A549 (cell line): ENCODE measurements around the gene FIGLA.

Experiments
- ATOH8 ChIP-seq: fragments of 250-450 bp; sonication (Bioruptor Pico); IDR thresholded peaks from 2 replicates; pipeline ENCODE4 v1.5.0; 2020; ENCODE audit warnings: low read depth, mild to moderate bottlenecking, moderate library complexity
- CBX2 ChIP-seq: fragments of 200-600 bp; sonication (generic); IDR thresholded peaks from 2 replicates; pipeline ENCODE4 v1.6.1; 2016; ENCODE audit warnings: low read depth, mild to moderate bottlenecking, borderline replicate concordance
- CHD4 ChIP-seq: fragments of 200-600 bp; sonication (generic); IDR thresholded peaks from 2 replicates; pipeline ENCODE4 v1.6.1; 2016; ENCODE audit warnings: antibody characterized with exemption, mild to moderate bottlenecking, borderline replicate concordance
- CTCF ChIP-seq: fragments of >200 bp; sonication (Bioruptor Twin); formaldehyde crosslinking; IDR thresholded peaks from 3 replicates; pipeline ENCODE4 v1.5.1; 2016
- EP300 ChIP-seq, 2 experiments: fragments of >200 bp; sonication (Bioruptor Twin); formaldehyde crosslinking; IDR thresholded peaks; 2 replicates in 1 of 2; 3 replicates in 1 of 2; pipeline ENCODE4 v1.6.1; 2016 to 2017
- JUNB ChIP-seq: fragments of >200 bp; sonication (Bioruptor Twin); formaldehyde crosslinking; IDR thresholded peaks from 2 replicates; pipeline ENCODE4 v1.6.1; 2016
- MAFK ChIP-seq: fragments of 450-650 bp; IDR thresholded peaks from 2 replicates; pipeline ENCODE4 v1.6.1; 2014; ENCODE audit not compliant: partially characterized antibody
- NR3C1 ChIP-seq: fragments of >200 bp; sonication (Bioruptor Twin); formaldehyde crosslinking; IDR thresholded peaks from 3 replicates; pipeline ENCODE4 v1.6.1; 2017
- POLR2A ChIP-seq: IDR thresholded peaks from 2 replicates; pipeline ENCODE4 v1.6.1; 2012; ENCODE audit warnings: mild to moderate bottlenecking, low read length
- POLR2AphosphoS2 ChIP-seq: conservative IDR thresholded peaks from 2 replicates; pipeline ENCODE4 v1.6.1; 2012; ENCODE audit warnings: low read length, improper control_type of control experiment, inconsistent platforms
- SMC3 ChIP-seq: fragments of >200 bp; sonication (Bioruptor Twin); formaldehyde crosslinking; IDR thresholded peaks from 3 replicates; pipeline ENCODE4 v1.6.1; 2018; ENCODE audit warnings: inconsistent platforms
- ZSCAN20 ChIP-seq: fragments of 250-450 bp; sonication (Bioruptor Pico); IDR thresholded peaks from 2 replicates; pipeline ENCODE4 v1.8.0; 2022; ENCODE audit warnings: mild to moderate bottlenecking, moderate library complexity

- TF ChIP-seq CTCF: no peak
- TF ChIP-seq JUNB: no peak
- TF ChIP-seq POLR2A: no peak
- TF ChIP-seq POLR2AphosphoS2: no peak
- no peak for TF ChIP-seq ZSCAN20
- TF ChIP-seq NR3C1: no peak
- TF ChIP-seq CHD4: no peak
- no peak for TF ChIP-seq MAFK
- TF ChIP-seq SMC3: no peak
- no peak for TF ChIP-seq ATOH8 (CRISPR knock-in tag)
- no peak for TF ChIP-seq CBX2
- no peak for TF ChIP-seq EP300 (IDR thresholded peaks at IDR 0.05)
These were observed 37.4 kb downstream of the FIGLA start for GRCh38 chr2:70753031-70753430.
